HL-60 (cell line): Measurements from ENCODE around the gene SLC25A4.

Source experiments
- DNase-seq, 2 experiments: peaks; one replicate each; pipeline ENCODE4 v3.0.0-alpha.2; 2010 to 2020; ENCODE audit warnings: low read depth in 1 of 2, low spot score in 1 of 2
- H3K27ac ChIP-seq: fragments of 250-450 bp; sonication (Bioruptor Pico); replicated peaks from 2 replicates; pipeline ENCODE4 v1.5.1; 2020; ENCODE audit warnings: mild to moderate bottlenecking, moderate library complexity
- H3K27me3 ChIP-seq: fragments of 250-450 bp; sonication (Bioruptor Pico); 2 replicates; pipeline ENCODE4 v1.5.1; 2021; ENCODE audit warnings: mild to moderate bottlenecking, moderate library complexity; ENCODE audit not compliant: insufficient read depth, poor library complexity, severe bottlenecking
- H3K4me3 ChIP-seq: replicated peaks from 2 replicates; pipeline ENCODE4 v1.5.1; 2011; ENCODE audit warnings: mild to moderate bottlenecking, control low read depth, low read length; ENCODE audit not compliant: insufficient read depth
- GABPA ChIP-seq: IDR thresholded peaks from 2 replicates; pipeline ENCODE4 v1.6.1; 2012; ENCODE audit warnings: low read depth
- POLR2AphosphoS5 ChIP-seq: IDR thresholded peaks from 2 replicates; pipeline ENCODE4 v1.6.1; 2012; ENCODE audit warnings: low read depth
- SPI1 ChIP-seq: IDR thresholded peaks from 2 replicates; pipeline ENCODE4 v1.6.1; 2012; ENCODE audit warnings: low read depth, mild to moderate bottlenecking, borderline replicate concordance
- TF ChIP-seq, protein P1 (sequence below): IDR thresholded peaks from 2 replicates; pipeline ENCODE4 v1.6.1; 2012; ENCODE audit warnings: low read depth; ENCODE audit not compliant: insufficient replicate concordance
- TF ChIP-seq, protein P2 (sequence below): IDR thresholded peaks from one replicate; pipeline ENCODE4 v1.5.1; 2011; ENCODE audit warnings: low read length, control low read depth, inconsistent platforms; ENCODE audit not compliant: insufficient read depth

SLC25A4 gene

DNA sequence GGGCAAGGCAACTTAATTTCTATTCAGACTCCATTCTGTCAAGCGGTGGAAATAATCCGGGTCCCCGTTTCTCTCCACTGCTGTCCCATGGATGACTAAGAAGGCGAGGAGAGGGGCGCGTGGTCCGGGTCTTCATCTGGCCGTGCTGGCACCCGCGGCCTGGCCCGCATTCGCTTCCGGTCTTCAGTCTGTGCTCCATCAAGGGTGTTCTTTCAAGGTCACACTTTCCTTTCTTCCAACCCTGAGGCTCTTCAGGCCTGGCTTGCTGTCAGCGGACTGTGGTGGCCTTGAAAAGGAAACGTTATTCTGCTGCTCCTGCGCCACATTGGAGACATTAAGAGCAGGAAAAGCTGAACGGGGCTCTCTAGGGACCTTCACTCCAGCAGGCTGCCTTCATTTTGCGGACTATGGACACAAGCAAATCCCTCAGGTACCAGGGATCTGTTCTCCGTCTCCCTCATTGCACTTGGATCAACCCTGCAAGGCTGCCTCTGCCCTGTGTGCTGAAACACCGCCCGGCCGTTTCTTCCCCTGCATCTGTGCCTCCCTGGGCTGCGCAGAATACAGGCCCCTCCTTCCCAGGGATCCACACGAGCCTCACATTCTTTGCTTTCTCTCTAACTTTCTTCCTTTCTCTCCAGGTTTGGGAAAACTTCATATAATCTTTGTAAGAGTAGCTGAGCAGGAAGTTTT lies 5.7 kb upstream of the SLC25A4 start:
- Histone ChIP-seq H3K4me3 (no peak overlapping the region), H3K27ac (no peak overlapping the region), H3K27me3 (peaks cover 25% of the 10 kb centered on the region)
- TF ChIP-seq, protein P1, sequence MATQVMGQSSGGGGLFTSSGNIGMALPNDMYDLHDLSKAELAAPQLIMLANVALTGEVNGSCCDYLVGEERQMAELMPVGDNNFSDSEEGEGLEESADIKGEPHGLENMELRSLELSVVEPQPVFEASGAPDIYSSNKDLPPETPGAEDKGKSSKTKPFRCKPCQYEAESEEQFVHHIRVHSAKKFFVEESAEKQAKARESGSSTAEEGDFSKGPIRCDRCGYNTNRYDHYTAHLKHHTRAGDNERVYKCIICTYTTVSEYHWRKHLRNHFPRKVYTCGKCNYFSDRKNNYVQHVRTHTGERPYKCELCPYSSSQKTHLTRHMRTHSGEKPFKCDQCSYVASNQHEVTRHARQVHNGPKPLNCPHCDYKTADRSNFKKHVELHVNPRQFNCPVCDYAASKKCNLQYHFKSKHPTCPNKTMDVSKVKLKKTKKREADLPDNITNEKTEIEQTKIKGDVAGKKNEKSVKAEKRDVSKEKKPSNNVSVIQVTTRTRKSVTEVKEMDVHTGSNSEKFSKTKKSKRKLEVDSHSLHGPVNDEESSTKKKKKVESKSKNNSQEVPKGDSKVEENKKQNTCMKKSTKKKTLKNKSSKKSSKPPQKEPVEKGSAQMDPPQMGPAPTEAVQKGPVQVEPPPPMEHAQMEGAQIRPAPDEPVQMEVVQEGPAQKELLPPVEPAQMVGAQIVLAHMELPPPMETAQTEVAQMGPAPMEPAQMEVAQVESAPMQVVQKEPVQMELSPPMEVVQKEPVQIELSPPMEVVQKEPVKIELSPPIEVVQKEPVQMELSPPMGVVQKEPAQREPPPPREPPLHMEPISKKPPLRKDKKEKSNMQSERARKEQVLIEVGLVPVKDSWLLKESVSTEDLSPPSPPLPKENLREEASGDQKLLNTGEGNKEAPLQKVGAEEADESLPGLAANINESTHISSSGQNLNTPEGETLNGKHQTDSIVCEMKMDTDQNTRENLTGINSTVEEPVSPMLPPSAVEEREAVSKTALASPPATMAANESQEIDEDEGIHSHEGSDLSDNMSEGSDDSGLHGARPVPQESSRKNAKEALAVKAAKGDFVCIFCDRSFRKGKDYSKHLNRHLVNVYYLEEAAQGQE = no peak
- TF ChIP-seq GABPA (no peak), SPI1 (no peak), POLR2AphosphoS5 (no peak)
- TF ChIP-seq, protein P2, sequence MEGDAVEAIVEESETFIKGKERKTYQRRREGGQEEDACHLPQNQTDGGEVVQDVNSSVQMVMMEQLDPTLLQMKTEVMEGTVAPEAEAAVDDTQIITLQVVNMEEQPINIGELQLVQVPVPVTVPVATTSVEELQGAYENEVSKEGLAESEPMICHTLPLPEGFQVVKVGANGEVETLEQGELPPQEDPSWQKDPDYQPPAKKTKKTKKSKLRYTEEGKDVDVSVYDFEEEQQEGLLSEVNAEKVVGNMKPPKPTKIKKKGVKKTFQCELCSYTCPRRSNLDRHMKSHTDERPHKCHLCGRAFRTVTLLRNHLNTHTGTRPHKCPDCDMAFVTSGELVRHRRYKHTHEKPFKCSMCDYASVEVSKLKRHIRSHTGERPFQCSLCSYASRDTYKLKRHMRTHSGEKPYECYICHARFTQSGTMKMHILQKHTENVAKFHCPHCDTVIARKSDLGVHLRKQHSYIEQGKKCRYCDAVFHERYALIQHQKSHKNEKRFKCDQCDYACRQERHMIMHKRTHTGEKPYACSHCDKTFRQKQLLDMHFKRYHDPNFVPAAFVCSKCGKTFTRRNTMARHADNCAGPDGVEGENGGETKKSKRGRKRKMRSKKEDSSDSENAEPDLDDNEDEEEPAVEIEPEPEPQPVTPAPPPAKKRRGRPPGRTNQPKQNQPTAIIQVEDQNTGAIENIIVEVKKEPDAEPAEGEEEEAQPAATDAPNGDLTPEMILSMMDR = no peak
- no peak for DNase-seq

DNA sequence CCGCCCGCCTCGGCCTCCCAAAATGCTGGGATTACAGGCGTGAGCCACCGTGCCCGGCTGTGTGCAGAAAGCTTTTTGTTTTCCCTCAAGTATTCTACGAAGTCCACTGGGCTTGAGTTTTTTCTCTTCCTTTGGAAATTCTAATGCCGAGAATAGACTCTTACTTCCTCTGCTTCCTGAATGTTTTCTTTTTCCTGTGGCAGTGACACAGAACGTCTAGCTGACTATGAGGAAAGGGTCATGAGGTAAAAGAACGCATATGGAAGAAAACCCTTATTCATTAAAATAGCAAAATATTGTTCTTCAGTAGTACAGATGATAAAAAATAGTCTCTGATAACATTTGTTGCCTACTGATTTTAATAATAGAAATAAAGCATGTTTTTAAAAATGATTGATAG lies 4.9 kb upstream of the SLC25A4 start:
- TF ChIP-seq GABPA (no peak), POLR2AphosphoS5 (no peak), SPI1 (no peak)
- TF ChIP-seq, protein P2 = no peak
- TF ChIP-seq, protein P1 = no peak
- Histone ChIP-seq H3K4me3 (no peak overlapping the region), H3K27me3 (peaks cover 30% of the 10 kb centered on the region), H3K27ac (no peak overlapping the region)
- no peak for DNase-seq

DNA sequence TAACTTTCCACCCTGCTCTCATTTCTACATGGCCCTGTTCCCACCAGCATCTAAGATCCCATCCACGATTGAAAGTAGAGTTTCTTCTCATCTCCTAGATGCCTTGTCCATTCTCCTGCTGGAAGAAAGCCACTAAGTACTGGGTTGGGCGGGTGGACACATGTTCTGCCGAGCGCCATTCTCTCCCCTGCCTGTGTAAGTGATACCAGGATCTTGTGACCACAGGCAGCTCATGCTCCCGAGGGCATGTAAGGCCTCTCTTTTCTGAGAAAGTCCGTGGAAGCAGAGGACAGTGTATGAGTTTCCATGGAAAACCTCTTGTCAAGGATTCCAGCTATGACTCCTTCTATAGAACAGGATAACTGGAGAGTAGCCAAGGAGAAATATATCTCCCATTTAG lies 3.3 kb upstream of the SLC25A4 start:
- H3K4me3 ChIP-seq = no peak overlapping the region

More for the DNA sequence above, 3.3 kb upstream of the SLC25A4 start:
- H3K27ac ChIP-seq = no peak overlapping the region
- peaks cover 38% of the 10 kb centered on the region for H3K27me3 ChIP-seq
- TF ChIP-seq POLR2AphosphoS5 (no peak), GABPA (no peak), SPI1 (no peak)
- TF ChIP-seq, protein P2 = no peak
- TF ChIP-seq, protein P1 = no peak
- no peak for DNase-seq
